Activated CD4-positive, alpha-beta T cell treated with anti-CD3 and anti-CD28 coated beads, Interleukin-2, Interleukin-4, amounts not matched to agents 100 ng/mL and 50 ng/mL, durations not matched to agents 16 hours and 8 hours (primary cell): ENCODE data around the gene TRIL.
A peak's percentile ranks its signal among the peaks of the same experiment; 100 is the strongest.

Experiments
- DNase-seq: peaks from one replicate; pipeline ENCODE4 v3.0.0-alpha.2; 2020; ENCODE audit warnings: low spot score

The TRIL gene

GRCh38 chr7:28940741-28941384, 17.3 kb downstream of the TRIL start:
- DNase-seq = no peak

GRCh38 chr7:28939844-28940544, 18.1 kb downstream of the TRIL start:
- no peak for DNase-seq

GRCh38 chr7:28939367-28939766, 18.8 kb downstream of the TRIL start:
- no peak for DNase-seq

GRCh38 chr7:28937619-28938018, 20.5 kb downstream of the TRIL start:
- DNase-seq = no peak

GRCh38 chr7:28937103-28937502, 21.0 kb downstream of the TRIL start:
- no peak for DNase-seq

GRCh38 chr7:28933846-28934320, 24.2 kb downstream of the TRIL start:
- DNase-seq = no peak

- no peak for DNase-seq
These were observed 26.6 kb downstream of the TRIL start for GRCh38 chr7:28931565-28931964.

- DNase-seq = peak; percentile 78
These were observed 31.1 kb downstream of the TRIL start for GRCh38 chr7:28926871-28927597.

- peak; percentile 53 for DNase-seq
These were observed 35.4 kb downstream of the TRIL start for GRCh38 chr7:28922624-28923331.

- peak; percentile 57 for DNase-seq
These were observed 36.3 kb downstream of the TRIL start for GRCh38 chr7:28921822-28922221.

GRCh38 chr7:28920424-28920823, 37.7 kb downstream of the TRIL start:
- no peak for DNase-seq

- DNase-seq = no peak
These were observed 38.6 kb downstream of the TRIL start for GRCh38 chr7:28919510-28919909.

GRCh38 chr7:28908775-28909174, 49.4 kb downstream of the TRIL start:
- no peak for DNase-seq

GRCh38 chr7:28905464-28905863, 52.7 kb downstream of the TRIL start:
- DNase-seq = no peak

GRCh38 chr7:28904578-28905048, 53.5 kb downstream of the TRIL start:
- DNase-seq = no peak

- no peak for DNase-seq
These were observed 54.2 kb downstream of the TRIL start for GRCh38 chr7:28903730-28904577.
